Frontal cortex (tissue), 4 donors: ENCODE data around the gene GRIA1. TPM values are rescaled to one million over a fixed set of nuclear protein-coding genes. Genes with fewer than 3 reads are reported as not detected.

ENCODE experiments used
- DNase-seq, 2 donors: peaks; one replicate each; pipeline ENCODE4 v3.0.0; 2012; ENCODE audit warnings: low spot score in 2 of 2
- FAIRE-seq: peaks from 2 replicates; lab custom pipeline; 2012; peaks lifted over from hg19 to GRCh38; lab: Jason Lieb, UNC
- total RNA-seq: library from RNA; depleted of rRNA; stranded (reverse); fragments of >200 nt; gene quantifications from one replicate; pipeline ENCODE4 v1.2.3, GENCODE V29; 2014
- donor health status: control.
- donor health status: control.
- donor health status: control.

The GRIA1 gene
- total RNA-seq, 1 donor from 2014 or later: 207 TPM

- FAIRE-seq (no peak), DNase-seq (no peak)
Measured at GRCh38 chr5:153543288-153543687, 52.8 kb downstream of the GRIA1 start.

- DNase-seq: no peak
- no peak for FAIRE-seq
Measured at GRCh38 chr5:153543959-153544470, 53.5 kb downstream of the GRIA1 start.

GRCh38 chr5:153544706-153545105, 54.2 kb downstream of the GRIA1 start:
- DNase-seq: no peak
- no peak for FAIRE-seq

GRCh38 chr5:153546566-153546965, 56.1 kb downstream of the GRIA1 start:
- DNase-seq (no peak), FAIRE-seq (no peak)

DNA sequence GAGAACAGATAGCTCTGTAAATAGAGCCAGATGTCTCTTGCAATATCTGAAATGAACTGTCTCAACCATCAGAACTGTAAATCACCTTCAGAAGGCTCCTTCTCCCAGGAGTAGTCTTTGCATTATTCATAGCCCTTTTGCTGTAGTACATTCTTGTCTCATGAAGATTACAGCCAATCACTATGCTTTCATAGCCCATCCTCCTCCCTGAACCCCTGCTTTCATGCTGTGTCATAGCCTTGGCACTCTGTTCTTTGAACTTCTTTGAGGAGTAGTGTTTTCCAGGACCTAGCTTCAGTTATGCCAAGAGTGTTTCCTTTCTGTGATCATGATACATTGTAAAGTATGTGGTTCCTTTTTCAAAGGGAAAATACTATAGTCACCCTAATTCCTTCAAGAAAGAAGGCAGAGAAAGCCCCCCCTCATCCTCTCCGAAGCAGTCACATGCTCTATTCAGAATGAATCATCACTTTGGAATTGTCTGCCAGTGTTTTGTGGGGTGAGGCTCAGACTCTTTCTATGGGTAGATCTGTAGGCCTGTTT, 61.1 kb downstream of the GRIA1 start:
- DNase-seq: peak in 1 of 2 donors; percentile 7
- FAIRE-seq: no peak

- DNase-seq (no peak), FAIRE-seq (no peak)
Measured at GRCh38 chr5:153552886-153553285, 62.4 kb downstream of the GRIA1 start.

DNA sequence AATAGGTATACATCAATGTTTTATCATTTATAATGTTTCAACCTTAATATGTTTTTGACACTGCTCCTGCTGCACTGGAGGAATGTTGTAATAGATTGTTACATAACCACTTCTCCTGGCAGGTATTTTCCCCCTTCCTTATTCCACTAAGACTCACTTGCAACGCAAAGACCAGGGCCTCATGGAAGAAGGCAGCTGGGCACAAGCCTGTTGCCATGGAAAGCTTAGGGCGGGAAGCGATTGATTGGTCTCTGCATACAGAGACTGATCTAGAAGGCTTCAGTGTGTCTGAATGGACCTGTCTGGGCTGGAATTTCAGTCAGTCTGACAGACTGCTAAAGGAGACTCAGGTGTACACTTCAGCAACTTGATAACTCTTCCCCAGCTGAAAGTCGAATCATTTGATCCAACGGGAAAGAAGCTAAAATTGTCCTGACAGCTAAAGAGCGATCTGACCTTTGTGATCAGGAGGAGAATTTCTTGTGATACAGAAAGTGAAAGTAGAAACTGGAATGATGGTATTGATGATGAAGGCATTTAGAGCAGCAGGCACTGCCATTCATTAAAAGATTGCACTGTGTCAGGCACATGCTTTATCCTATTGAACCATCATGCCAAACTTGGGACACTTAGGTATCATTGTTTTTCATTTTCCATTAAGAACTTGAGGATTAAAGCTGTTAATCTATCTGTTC, 65.1 kb downstream of the GRIA1 start:
- DNase-seq (no peak), FAIRE-seq (no peak)

- no peak for DNase-seq
- FAIRE-seq: no peak
Measured at GRCh38 chr5:153558957-153559356, 68.5 kb downstream of the GRIA1 start.

DNA sequence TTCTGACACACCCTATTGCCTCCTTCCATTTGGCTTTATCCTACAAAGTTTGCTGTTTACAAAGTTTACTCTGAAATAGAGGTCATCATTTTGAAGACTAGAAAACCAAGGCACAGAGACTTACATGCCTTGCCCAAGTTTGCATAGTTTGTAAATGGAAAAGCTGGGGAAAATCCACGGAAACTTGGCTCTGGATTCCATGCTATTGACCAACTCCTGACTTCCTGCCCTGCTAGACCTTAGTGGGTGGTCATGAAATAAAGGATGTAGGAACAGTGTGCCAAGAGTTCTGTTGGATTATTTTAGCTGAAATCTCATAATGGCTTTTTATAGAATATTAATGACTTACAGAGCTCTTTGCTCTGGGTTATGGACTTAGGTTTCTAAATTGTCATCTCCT, 69.5 kb downstream of the GRIA1 start:
- DNase-seq (no peak), FAIRE-seq (no peak)

- FAIRE-seq: no peak
- no peak for DNase-seq
Measured at GRCh38 chr5:153562189-153562588, 71.7 kb downstream of the GRIA1 start.

GRCh38 chr5:153565822-153566221, 75.4 kb downstream of the GRIA1 start:
- DNase-seq: no peak
- FAIRE-seq: no peak

- FAIRE-seq: no peak
- DNase-seq: no peak
Measured at GRCh38 chr5:153569036-153569435, 78.6 kb downstream of the GRIA1 start.

GRCh38 chr5:153571162-153571561, 80.7 kb downstream of the GRIA1 start:
- DNase-seq: no peak
- FAIRE-seq: no peak

DNA sequence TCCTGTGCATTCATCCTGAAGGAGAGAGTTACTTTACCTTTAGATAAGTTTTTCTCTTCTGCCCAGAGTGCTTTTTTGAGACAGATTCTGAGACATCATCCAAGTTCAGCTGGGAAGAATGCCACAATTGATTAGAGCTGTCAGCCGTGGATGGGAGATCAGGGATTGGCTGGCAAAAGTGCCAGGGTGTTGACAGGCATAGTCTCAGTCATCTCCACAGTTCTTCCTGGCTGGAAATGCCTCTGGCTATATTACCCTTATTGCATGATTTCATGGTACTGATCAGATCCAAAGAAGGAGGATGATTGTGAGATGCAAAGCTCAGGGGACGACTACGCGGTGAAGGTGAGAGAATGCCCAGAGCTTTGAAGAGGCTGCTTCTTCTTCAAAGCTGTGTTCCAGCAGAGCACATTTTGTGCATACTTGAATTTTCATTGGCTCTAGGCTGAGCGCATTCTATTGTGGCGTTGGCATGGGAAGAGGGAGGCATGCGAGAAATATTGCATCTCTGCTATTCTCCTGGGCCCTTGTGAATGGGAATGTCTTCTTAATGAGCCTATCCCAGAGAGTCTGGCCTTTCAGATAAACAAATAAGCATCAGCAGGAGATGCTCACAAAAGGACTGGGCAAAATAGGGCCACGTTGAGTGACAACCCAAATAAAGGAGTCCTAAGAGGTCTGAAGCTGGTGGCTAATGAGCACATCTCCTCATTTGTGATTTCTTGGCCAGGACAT, 82.1 kb downstream of the GRIA1 start:
- DNase-seq (no peak), FAIRE-seq (no peak)

DNA sequence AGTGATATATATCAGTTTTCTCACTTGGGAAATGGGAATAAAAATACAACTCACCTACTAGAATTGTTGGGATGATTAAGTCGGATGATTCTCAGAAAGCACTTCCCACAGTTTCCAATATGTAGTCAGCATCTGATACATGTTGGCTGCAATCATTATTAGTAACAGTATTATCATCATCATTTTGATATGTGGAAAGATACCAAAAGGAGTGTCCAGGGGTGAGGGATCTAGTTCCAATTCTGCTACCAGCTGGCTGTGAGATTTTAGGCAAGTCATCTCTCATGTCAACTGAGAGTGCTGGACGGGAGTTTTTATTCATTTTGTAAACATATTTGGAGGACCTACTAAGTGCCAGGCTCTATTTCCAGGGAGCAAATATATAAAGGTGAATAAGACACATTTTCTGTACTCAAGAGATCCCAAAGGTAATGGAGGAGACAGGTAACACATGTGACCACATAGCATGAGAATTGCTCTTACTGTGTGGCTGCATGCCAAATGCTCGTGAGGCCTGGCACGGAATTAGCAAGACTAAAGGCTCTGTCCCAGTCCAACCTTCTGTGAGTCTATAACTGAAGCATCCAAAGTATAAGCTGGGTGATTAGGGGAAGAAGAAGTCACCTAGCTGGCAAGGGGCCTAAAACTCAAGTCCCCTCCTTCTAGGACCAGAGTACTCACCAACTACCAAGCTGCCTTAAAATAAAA, 83.0 kb downstream of the GRIA1 start:
- no peak for FAIRE-seq

GRCh38 chr5:153584126-153584959, 93.9 kb downstream of the GRIA1 start:
- no peak for DNase-seq
- no peak for FAIRE-seq

More for the DNA sequence above, 83.0 kb downstream of the GRIA1 start:
- DNase-seq: no peak

DNA sequence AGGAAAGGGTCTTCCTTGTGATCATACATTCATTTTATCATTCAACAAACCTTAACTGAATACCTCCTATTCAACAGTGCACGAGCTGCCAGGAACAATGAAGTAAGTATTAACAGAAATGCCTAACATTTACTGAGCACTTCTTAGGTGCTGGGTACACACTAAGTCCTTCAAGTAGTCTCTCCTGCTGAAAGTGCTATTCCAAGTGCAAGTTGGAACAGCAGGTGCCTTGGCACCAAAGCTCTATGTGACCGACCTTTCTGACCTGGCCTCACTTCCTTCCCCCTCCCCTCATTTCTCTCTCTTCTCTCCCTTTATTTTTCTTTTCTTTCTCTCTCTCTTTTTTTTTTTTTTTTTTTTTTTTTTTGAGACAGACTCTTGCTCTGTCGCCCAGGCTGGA, 94.5 kb downstream of the GRIA1 start:
- FAIRE-seq (no peak), DNase-seq (no peak)

DNA sequence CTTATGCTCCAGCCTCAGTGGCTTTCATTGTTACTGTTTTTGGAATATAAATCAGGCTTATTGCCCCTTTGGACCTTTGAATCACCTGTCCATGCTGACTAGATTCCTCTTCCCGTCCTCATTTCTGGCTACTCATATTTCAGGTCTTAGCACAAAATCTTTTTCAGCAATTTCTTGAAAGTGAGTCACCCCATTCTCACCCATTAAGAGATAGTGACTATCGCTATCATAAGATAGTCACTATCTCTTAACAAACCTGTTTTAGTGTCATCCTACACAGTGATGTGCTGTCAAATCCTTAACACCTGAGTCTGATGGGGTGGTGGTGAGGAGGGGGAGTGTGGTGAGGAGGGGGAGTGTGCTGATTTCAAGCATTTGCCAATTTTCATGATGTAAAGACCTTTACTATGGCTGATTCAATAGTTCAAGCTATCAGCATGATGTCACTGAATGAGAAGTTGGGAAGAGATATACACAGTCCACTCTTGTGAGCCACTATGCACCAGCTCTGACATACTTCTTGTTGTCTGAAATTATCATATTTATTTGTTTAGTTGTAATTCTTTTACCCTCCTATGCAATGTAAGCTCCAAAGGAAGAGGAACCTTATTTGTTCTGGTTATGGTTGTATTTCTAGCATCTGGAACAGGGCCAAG, 95.3 kb downstream of the GRIA1 start:
- FAIRE-seq (no peak), DNase-seq (no peak)

DNA sequence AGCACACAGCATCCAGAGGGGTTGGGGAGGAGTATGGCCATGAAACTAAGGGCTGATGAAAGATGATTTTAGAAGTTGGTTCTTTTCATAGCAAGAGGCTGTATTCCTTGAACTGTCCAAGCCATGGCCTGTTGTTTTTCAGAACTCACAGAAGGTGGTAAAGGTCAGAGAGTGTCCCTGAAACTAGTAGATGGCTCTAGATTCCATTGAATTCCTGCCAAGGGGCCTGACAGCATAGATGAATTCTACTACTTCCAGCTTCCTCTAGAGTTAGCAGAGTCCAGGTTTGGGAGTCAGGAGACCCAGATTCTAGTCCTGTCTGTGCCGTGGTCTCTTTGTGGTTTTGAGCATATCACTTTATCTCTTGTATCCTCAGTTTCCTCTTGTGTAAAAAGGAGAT, 101.6 kb downstream of the GRIA1 start:
- DNase-seq (no peak), FAIRE-seq (no peak)
